ENCODE data around the gene B4GALT4.
A peak's percentile ranks its signal among the peaks of the same experiment; 100 is the strongest.

The B4GALT4 gene

DNA sequence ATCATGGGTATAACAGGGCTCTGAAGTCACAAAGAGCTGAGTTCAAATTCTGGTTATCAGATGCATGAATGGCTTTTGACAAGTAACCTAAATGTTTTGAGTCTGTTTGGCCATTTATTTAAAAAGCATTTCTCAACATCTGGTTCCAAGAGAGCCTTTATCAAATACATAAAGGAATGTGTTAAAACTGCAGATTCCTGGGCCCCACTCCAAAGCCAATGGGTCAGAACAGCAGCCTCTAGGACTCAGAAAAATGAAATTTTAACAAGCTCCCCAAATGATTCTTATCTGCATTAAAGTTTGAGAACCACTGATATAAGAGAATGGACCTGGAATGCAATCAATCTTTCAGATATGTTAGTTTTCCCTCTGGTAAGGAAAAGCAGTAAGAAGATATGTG is 3.4 kb downstream of the B4GALT4 start:
- Histone ChIP-seq H3F3A (ENCODE audit: low read depth) (peaks cover 4% of the 10 kb centered on the region; the same call in 1 of the 2 replicates), H3K79me2 (ENCODE audit: insufficient read depth, low read length) (peaks cover 43% of the 10 kb centered on the region; the same call in 1 of the 2 replicates), H3K27me3 (ENCODE audit: insufficient read depth, low read length, poor library complexity, severe bottlenecking) (no peaks in the 10 kb centered on the region), H2AFZ (ENCODE audit: low read length) (no peak overlapping the region), H3K9me3 (ENCODE audit: insufficient read depth, low read depth, low read length) (no peaks in the 10 kb centered on the region), H4K20me1 (ENCODE audit: insufficient read depth, low read length, poor library complexity, severe bottlenecking) (peaks cover 13% of the 10 kb centered on the region), H3K4me2 (ENCODE audit: low read depth, low read length, poor library complexity, severe bottlenecking) (peak overlapping the region; percentile 23), H3K36me3 (ENCODE audit: insufficient read depth, low read length) (peaks cover 8% of the 10 kb centered on the region; the same call in 1 of the 2 replicates), H3K4me3 (ENCODE audit: low read length, poor library complexity, severe bottlenecking) (no peak overlapping the region), H3K9me2 (replicated peaks; ENCODE audit: low read depth, low read length) (no peaks in the 10 kb centered on the region), H3K9ac (ENCODE audit: low read depth, low read length, poor library complexity, severe bottlenecking) (no peak overlapping the region), H3K4me1 (ENCODE audit: insufficient read depth, low read length, poor library complexity, severe bottlenecking) (peaks cover 48% of the 10 kb centered on the region)
- TF ChIP-seq, protein P1, sequence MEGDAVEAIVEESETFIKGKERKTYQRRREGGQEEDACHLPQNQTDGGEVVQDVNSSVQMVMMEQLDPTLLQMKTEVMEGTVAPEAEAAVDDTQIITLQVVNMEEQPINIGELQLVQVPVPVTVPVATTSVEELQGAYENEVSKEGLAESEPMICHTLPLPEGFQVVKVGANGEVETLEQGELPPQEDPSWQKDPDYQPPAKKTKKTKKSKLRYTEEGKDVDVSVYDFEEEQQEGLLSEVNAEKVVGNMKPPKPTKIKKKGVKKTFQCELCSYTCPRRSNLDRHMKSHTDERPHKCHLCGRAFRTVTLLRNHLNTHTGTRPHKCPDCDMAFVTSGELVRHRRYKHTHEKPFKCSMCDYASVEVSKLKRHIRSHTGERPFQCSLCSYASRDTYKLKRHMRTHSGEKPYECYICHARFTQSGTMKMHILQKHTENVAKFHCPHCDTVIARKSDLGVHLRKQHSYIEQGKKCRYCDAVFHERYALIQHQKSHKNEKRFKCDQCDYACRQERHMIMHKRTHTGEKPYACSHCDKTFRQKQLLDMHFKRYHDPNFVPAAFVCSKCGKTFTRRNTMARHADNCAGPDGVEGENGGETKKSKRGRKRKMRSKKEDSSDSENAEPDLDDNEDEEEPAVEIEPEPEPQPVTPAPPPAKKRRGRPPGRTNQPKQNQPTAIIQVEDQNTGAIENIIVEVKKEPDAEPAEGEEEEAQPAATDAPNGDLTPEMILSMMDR (conservative IDR thresholded peaks at IDR 0.05; ENCODE audit: low read length): no peak
- no peak for TF ChIP-seq EZH2phosphoT487 (IDR thresholded peaks at IDR 0.05; ENCODE audit: borderline replicate concordance)

DNA sequence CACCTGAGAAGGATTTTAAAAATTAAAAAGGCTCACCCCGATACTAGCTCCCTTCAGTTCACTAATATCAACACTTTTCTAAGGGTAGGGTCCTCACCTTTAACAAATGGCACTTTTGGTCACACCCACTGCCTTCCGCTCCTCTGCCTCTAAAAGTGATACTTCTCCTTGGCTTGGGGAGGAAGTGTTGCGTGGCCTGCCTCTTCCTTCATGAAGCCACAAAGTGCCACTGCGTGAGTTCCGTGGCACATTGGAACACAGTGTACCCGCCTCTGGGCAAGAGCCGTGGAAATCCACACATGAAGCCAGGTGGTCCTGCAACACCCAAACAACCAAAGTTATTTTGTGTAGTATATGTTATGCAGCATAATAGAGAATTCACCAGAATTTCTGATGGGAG is 3.9 kb downstream of the B4GALT4 start:
- Histone ChIP-seq H3K4me2 (ENCODE audit: low read depth, low read length, poor library complexity, severe bottlenecking) (peak overlapping the region; percentile 23), H3K9ac (ENCODE audit: low read depth, low read length, poor library complexity, severe bottlenecking) (no peak overlapping the region), H2AFZ (ENCODE audit: low read length) (no peak overlapping the region), H3K9me3 (ENCODE audit: insufficient read depth, low read depth, low read length) (no peaks in the 10 kb centered on the region), H3K79me2 (ENCODE audit: insufficient read depth, low read length) (peaks cover 43% of the 10 kb centered on the region; the same call in 1 of the 2 replicates), H3F3A (ENCODE audit: low read depth) (peaks cover 4% of the 10 kb centered on the region; the same call in 1 of the 2 replicates), H3K4me1 (ENCODE audit: insufficient read depth, low read length, poor library complexity, severe bottlenecking) (peaks cover 52% of the 10 kb centered on the region), H3K4me3 (ENCODE audit: low read length, poor library complexity, severe bottlenecking) (peak overlapping the region; percentile 20), H3K27me3 (ENCODE audit: insufficient read depth, low read length, poor library complexity, severe bottlenecking) (no peaks in the 10 kb centered on the region), H3K36me3 (ENCODE audit: insufficient read depth, low read length) (peaks cover 8% of the 10 kb centered on the region; the same call in 1 of the 2 replicates), H3K9me2 (replicated peaks; ENCODE audit: low read depth, low read length) (no peaks in the 10 kb centered on the region), H4K20me1 (ENCODE audit: insufficient read depth, low read length, poor library complexity, severe bottlenecking) (peaks cover 13% of the 10 kb centered on the region)
- TF ChIP-seq, protein P1 (conservative IDR thresholded peaks at IDR 0.05; ENCODE audit: low read length): no peak
- no peak for TF ChIP-seq EZH2phosphoT487 (IDR thresholded peaks at IDR 0.05; ENCODE audit: borderline replicate concordance)

DNA sequence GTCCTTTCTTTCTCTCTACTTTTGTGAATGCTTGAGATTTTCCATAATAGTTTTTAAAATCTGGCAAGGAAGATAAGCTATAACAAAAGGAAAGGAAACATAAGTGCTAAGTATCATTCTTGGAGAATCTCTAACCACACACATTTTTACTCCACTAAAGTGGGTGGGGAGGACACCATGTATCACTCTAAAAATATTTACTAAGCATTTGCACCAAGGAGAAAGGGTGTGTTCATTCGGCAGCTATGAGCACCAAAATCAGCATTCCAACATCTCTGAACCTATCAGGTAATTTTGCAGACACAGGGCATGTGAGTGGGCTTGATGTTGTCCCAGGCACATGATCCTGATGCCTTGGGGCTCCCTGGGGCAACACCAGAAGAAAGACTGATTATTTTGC is 5.5 kb downstream of the B4GALT4 start:
- Histone ChIP-seq H2AFZ (ENCODE audit: low read length) (no peak overlapping the region), H3K79me2 (ENCODE audit: insufficient read depth, low read length) (peaks cover 37% of the 10 kb centered on the region; the same call in 1 of the 2 replicates), H4K20me1 (ENCODE audit: insufficient read depth, low read length, poor library complexity, severe bottlenecking) (peaks cover 13% of the 10 kb centered on the region), H3K4me1 (ENCODE audit: insufficient read depth, low read length, poor library complexity, severe bottlenecking) (peaks cover 46% of the 10 kb centered on the region), H3K4me3 (ENCODE audit: low read length, poor library complexity, severe bottlenecking) (no peak overlapping the region), H3F3A (ENCODE audit: low read depth) (peaks cover 4% of the 10 kb centered on the region; the same call in 1 of the 2 replicates), H3K9ac (ENCODE audit: low read depth, low read length, poor library complexity, severe bottlenecking) (no peak overlapping the region), H3K9me2 (replicated peaks; ENCODE audit: low read depth, low read length) (no peaks in the 10 kb centered on the region), H3K4me2 (ENCODE audit: low read depth, low read length, poor library complexity, severe bottlenecking) (peak overlapping the region; percentile 2), H3K36me3 (ENCODE audit: insufficient read depth, low read length) (peaks cover 16% of the 10 kb centered on the region; the same call in 1 of the 2 replicates), H3K9me3 (ENCODE audit: insufficient read depth, low read depth, low read length) (no peaks in the 10 kb centered on the region), H3K27me3 (ENCODE audit: insufficient read depth, low read length, poor library complexity, severe bottlenecking) (no peaks in the 10 kb centered on the region)
- TF ChIP-seq EZH2phosphoT487 (IDR thresholded peaks at IDR 0.05; ENCODE audit: borderline replicate concordance): no peak
- TF ChIP-seq, protein P1 (conservative IDR thresholded peaks at IDR 0.05; ENCODE audit: low read length): no peak
